Kidney glomerular epithelial cell (primary cell): ENCODE results near the gene PTPRN2.
"Not testable (repeated sequence)": the region's sequence is repeated elsewhere in the genome, so short reads cannot be mapped to it uniquely, and the experiment has no call there.

ENCODE experiments used
- DNase-seq: peaks from one replicate; lab custom pipeline; 2025; lab: John Stamatoyannopoulos, UW

PTPRN2 gene

DNA sequence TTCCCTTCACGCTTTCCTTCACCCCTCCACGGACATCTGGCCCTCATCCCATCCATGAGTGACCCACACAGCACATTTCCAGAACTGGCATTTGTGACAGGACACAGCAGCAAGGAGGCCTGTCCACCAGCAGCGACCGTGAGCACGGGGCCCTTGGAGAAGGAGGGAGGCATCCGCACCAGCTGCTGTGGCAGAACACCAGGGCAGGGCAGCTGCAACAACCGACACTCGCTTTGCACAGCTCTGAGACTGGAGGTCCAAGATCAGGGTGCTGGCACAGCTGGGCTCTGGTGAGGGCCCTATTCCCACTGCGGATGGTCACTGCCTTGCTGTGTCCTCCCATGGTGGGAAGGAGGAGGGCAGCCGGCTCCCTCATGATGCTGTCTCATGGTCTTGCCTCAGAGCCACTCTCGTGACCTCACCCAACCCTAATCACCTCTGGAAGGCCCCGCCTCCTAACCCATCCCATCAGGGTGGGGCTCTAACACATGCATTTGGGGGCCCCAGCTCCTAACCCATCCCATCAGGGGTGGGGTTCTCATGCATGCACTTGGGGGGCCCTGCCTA is 36.7 kb downstream of the PTPRN2 start:
- DNase-seq, result no peak

DNA sequence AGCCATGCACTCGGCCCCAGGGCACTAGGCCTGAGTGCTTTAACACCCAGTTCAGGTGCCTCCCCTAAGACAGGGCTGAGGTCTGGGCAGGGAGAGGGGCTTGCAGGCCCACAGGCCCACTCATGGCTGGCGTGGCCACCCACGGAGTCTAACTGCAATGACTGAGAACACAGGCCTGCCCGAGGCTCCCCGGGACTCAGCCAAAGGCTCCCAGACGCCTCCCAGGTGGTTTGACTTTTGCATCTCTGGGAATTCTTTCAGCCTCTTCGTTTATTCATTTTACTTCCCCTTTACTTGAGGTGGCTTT is 37.3 kb downstream of the PTPRN2 start:
- DNase-seq, result no peak

GRCh38 chr7:158549616-158550393 is 37.8 kb downstream of the PTPRN2 start:
- no peak for DNase-seq

GRCh38 chr7:158549176-158549615 is 38.4 kb downstream of the PTPRN2 start:
- DNase-seq, result no peak

- no peak for DNase-seq
Observed at GRCh38 chr7:158548726-158549125, 38.9 kb downstream of the PTPRN2 start.

DNA sequence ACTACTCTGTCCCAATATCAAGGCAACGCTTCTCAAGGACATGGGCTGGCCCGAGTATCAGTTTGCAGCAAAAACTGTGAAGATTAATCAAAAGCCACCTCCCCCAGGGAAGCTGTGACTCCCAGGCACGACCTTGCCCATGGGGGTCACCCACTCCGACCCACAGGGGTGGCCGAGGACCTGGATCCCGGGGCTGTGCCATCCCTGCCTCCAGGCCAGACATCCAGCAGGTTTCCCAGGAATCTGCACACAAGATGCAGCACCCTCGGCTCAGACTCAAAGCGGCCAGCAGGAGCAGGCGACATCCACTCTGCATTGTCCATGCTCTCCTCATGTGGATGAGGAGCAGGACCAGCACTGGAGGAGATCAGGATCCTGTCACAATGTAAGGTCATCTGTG is 39.8 kb downstream of the PTPRN2 start:
- no peak for DNase-seq

GRCh38 chr7:158546626-158547025 is 41.0 kb downstream of the PTPRN2 start:
- no peak for DNase-seq

GRCh38 chr7:158546214-158546613 is 41.4 kb downstream of the PTPRN2 start:
- no peak for DNase-seq

- no peak for DNase-seq
Observed at GRCh38 chr7:158544708-158545107, 42.9 kb downstream of the PTPRN2 start.

- no peak for DNase-seq
Observed at GRCh38 chr7:158543840-158544239, 43.8 kb downstream of the PTPRN2 start.

DNA sequence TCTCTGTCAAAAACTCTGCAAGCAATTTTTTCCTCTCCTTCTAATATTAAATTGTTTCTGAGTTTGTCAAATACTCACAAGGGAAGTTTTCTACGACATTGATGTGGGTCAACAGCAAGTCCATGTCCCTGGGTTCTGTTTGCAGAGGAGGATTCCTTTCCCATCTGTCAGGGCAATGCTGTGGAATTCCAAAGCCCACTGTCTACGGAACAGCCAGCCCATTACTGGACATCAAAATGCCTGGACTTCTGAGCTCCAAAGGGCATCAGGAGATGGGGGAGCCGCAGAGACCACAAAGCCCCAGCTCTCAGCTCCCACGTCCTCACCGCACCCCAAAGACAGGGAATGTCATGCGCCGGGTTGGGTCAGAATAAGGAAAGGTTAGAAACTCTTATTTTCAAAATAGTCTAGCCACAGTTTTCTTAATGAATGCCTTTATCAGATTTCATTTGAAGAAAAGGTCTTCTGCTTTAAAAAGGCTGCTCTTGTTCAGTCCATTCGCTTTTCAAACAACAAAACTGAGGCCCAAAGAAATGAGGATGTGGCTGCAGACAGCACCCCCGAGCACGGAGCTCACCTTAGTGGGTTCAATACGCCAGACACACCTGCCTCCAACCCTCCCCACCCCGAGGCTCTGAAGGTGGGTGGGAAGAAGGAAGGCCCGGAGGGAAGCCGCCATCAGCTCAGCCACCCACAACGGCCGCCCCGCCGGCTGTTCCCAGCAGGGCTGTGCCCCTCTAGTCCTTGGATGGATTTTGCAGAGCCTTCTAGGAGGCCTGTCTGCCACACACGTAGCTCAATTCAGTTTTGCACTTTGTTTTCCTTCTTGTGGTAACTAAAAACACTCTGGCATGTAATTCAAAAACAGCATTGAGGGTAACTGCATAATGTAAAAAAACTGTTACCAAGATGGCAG is 44.7 kb downstream of the PTPRN2 start:
- DNase-seq, result no peak

- DNase-seq, result no peak
Observed at GRCh38 chr7:158541346-158542010, 46.1 kb downstream of the PTPRN2 start.

DNA sequence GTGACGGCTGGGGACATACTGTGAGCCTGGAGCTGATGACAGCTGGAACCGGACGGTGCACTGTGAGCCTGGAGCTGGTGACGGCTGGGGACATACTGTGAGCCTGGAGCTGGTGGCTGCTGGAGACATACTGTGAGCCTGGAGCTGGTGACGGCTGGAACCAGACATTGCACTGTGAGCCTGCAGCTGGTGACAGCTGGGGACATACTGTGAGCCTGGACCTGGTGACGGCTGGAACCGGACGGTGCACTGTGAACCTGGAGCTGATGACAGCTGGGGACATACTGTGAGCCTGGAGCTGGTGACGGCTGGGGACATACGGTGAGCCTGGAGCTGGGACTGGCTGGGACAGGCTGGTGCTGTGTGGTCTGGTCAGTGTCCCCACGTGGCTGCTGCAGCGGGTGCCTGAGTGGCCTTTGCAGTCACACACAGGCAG is 47.9 kb downstream of the PTPRN2 start:
- no peak for DNase-seq

DNA sequence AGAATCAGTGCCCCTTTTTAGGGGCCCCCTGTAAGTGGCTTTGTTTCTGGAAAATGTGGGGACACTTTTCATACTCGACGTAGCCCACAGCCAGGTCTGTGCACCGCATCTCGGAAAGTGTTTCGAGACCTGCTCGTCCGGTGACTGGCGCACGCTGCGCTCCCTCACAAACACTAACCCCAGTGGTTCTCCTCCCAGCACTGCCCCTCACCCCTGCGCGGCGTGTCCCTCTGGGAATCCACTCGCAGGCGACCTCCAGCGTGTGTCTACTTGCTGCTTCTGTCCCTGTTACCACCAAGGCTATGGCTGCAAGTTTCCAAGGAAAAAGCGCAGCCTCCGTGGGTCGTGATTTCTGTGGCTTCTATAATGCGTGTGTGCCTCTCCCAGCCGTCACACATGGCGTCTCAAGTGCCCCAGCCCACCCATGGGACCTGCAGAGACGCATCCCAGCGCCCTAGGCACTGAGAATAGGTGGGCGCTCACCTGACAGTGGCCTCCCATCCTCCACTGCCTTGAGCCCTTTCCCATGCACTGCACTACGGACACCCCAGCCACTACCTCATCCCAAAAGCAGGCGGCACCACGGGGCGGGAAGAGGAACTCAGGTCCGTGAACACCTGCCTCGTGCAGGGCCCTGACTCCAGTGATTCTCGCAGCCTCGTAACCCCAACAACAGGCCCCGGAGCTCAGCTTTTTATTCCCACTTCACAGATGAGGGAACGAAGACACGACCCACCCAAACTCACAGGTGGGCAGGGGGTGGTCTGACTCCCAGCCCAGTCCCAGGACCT is 49.3 kb downstream of the PTPRN2 start:
- DNase-seq, result no peak

DNA sequence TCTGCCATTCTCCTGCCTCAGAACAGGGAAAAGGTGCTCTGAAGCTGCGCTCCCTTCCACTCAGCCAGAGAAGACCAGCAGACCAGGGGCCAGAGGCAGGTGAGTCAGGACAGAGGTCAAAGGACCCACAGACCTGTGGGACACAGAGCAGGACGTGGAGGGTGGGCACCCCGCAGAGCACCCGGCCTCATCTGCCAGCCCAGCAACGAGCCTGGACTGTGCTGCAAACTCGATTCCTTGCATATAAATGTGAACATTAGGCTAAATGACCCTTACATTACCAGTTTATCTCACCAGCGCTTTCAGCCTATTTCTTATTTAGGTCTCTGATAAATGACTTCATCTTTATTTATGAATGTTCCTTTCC is 50.1 kb downstream of the PTPRN2 start:
- no peak for DNase-seq

- no peak for DNase-seq
Observed at GRCh38 chr7:158536871-158537515, 50.6 kb downstream of the PTPRN2 start.

DNA sequence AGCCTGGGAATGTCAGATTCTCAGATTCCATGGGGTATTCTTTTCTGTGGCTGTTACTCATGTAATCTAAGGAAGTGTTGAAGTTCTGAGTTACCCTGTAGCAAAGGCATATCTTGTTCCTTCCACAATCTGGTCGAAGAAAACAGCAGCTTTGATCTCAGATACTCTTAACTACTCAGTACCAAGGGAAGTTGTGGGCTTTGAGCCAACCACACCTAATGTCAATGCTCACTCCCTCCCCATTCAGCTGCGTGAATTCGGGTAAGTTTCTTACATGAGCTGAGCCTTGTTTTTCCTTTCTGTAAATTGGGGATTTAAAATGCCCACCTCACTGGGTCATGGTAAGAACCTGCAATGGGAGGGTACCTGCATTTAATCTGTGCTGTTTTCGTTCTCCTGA is 52.5 kb downstream of the PTPRN2 start:
- DNase-seq, result no peak

GRCh38 chr7:158534598-158534997 is 53.0 kb downstream of the PTPRN2 start:
- DNase-seq, result no peak

DNA sequence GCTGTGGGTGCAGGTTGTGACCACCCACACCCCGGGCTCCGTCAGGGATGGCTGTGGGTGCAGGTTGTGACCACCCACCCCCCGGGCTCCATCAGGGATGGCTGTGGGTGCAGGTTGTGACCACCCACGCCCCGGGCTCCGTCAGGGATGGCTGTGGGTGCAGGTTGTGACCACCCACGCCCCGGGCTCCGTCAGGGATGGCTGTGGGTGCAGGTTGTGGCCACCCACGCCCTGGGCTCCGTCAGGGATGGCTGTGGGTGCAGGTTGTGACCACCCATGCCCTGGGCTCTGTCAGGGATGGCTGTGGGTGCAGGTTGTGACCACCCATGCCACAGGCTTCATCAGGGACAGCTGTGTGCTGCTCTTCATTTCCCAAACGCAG is 53.5 kb downstream of the PTPRN2 start:
- DNase-seq, result not testable (repeated sequence)

DNA sequence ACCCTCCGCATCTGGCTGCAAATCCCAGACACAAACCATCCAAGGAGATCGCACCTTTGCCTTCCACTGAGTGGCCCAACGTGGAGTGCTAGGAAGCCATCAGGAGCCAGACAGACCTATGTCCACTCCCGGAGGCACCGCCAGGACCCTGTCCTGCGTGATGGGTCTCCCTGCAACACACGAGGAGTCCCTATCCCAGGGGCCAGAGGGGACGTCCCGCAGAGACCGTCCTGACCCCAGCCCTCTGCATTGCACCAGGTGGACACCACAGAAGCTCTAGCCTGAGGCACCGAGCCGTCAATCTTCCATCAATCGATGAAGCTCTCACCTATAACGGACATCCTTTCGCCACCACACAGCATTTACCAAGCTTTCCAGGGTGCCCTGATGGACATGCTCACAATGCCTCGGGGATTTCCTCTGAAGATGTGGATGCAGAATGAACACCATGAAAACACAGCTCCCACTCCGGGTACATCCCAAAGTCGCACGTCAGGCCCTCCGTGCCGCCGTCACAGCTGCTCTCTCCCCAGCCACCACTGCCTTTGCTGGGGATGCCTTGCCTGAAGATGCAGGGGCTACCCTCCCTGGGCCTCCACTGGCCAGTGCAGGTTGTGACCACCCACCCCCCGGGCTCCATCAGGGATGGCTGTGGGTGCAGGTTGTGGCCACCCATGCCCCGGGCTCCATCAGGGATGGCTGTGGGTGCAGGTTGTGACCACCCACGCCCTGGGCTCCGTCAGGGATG is 54.1 kb downstream of the PTPRN2 start:
- DNase-seq, result no peak
